Measurements from ENCODE around the gene EIF4E2.
A peak's percentile ranks its signal among the peaks of the same experiment; 100 is the strongest.

The EIF4E2 gene

GRCh38 chr2:232550354-232551249 is at the start of gene EIF4E2, which contains the start of gene TIGD1:
TSS of gene EIF4E2 (plus strand) at chr2:232550689. CDS start at chr2:232550725, 36 bp downstream.
TSS of gene TIGD1 (minus strand) at chr2:232550557. CDS start at chr2:232549882, 675 bp downstream.
- TF ChIP-seq CEBPB (IDR thresholded peaks at IDR 0.05) (no peak), EP300 (IDR thresholded peaks at IDR 0.05; ENCODE audit: borderline replicate concordance) (no peak), NFIC (IDR thresholded peaks at IDR 0.05) (no peak), USF1 (IDR thresholded peaks at IDR 0.05) (peak; percentile 61), MAX (IDR thresholded peaks at IDR 0.05) (peak; percentile 88), TEAD4 (IDR thresholded peaks at IDR 0.05) (no peak; the same call in 1 of the 2 replicates), YY1 (IDR thresholded peaks at IDR 0.05; ENCODE audit: low read depth) (peak; percentile 69), EGR1 (IDR thresholded peaks at IDR 0.05) (peak; percentile 72), RAD21 (IDR thresholded peaks at IDR 0.05; ENCODE audit: low read depth) (no peak), CREB1 (IDR thresholded peaks at IDR 0.05; ENCODE audit: low read depth) (no peak), REST (IDR thresholded peaks at IDR 0.05; ENCODE audit: low read depth) (peak; percentile 48; the same call in 1 of the 2 replicates), ZBTB7A (IDR thresholded peaks at IDR 0.05; ENCODE audit: low read depth) (peak; percentile 90), FOXM1 (IDR thresholded peaks at IDR 0.05; ENCODE audit: borderline replicate concordance, low read depth) (no peak), TAF1 (IDR thresholded peaks at IDR 0.05; ENCODE audit: low read depth) (peak; percentile 96), TCF12 (IDR thresholded peaks at IDR 0.05; ENCODE audit: low read depth) (peak; percentile 79)

GRCh38 chr2:232501331-232501771 is 49.1 kb upstream of the EIF4E2 start:
- TF ChIP-seq MAX (IDR thresholded peaks at IDR 0.05) (no peak), FOXM1 (IDR thresholded peaks at IDR 0.05; ENCODE audit: borderline replicate concordance, low read depth) (no peak), REST (IDR thresholded peaks at IDR 0.05; ENCODE audit: low read depth) (no peak), USF1 (IDR thresholded peaks at IDR 0.05) (no peak), ZBTB7A (IDR thresholded peaks at IDR 0.05; ENCODE audit: low read depth) (no peak), TAF1 (IDR thresholded peaks at IDR 0.05; ENCODE audit: low read depth) (no peak)

- TF ChIP-seq CREB1 (IDR thresholded peaks at IDR 0.05; ENCODE audit: low read depth) (no peak), FOXM1 (IDR thresholded peaks at IDR 0.05; ENCODE audit: borderline replicate concordance, low read depth) (no peak), ZBTB7A (IDR thresholded peaks at IDR 0.05; ENCODE audit: low read depth) (no peak), TEAD4 (IDR thresholded peaks at IDR 0.05) (no peak), MAX (IDR thresholded peaks at IDR 0.05) (no peak), RAD21 (IDR thresholded peaks at IDR 0.05; ENCODE audit: low read depth) (no peak), EGR1 (IDR thresholded peaks at IDR 0.05) (no peak), TAF1 (IDR thresholded peaks at IDR 0.05; ENCODE audit: low read depth) (no peak), CEBPB (IDR thresholded peaks at IDR 0.05) (no peak), USF1 (IDR thresholded peaks at IDR 0.05) (no peak), NFIC (IDR thresholded peaks at IDR 0.05) (no peak), EP300 (IDR thresholded peaks at IDR 0.05; ENCODE audit: borderline replicate concordance) (no peak), YY1 (IDR thresholded peaks at IDR 0.05; ENCODE audit: low read depth) (no peak), REST (IDR thresholded peaks at IDR 0.05; ENCODE audit: low read depth) (no peak)
These were observed 48.6 kb upstream of the EIF4E2 start for GRCh38 chr2:232501794-232502390.

Measured in Ishikawa (cell line).